Activated T-helper 1 cell treated with Interleukin-2 at 50 U/mL for 16 hours (primary cell): ENCODE data around the gene SGPP2.
"Not testable (repeated sequence)": the region's sequence is repeated elsewhere in the genome, so short reads cannot be mapped to it uniquely, and the experiment has no call there.

ENCODE experiments used
- DNase-seq: peaks from one replicate; pipeline ENCODE4 v3.0.0-alpha.2; 2020; ENCODE audit warnings: low read depth

SGPP2 gene

GRCh38 chr2:222427646-222428301 is 3.4 kb downstream of the SGPP2 start:
- DNase-seq, result no peak

- DNase-seq, result no peak
Observed at GRCh38 chr2:222430071-222430470, 5.7 kb downstream of the SGPP2 start.

DNA sequence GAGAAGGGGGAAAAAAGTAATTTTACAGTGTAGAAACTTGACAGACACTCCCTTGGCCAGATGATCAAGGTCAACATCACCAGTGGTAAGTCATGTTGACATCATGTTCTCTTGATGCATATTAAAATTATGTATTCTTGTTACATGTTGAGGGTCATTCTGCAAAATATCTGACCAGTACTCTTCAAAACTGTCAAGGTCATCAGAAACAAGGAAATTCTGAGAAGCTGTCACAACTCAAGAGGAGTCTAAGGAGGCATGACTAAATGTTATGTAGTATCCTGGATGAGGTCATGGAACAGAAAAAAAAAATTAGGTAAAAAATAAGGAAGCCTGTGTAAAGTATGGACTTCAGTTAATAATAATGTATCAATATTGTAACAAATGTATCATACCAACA is 6.3 kb downstream of the SGPP2 start:
- no peak for DNase-seq

GRCh38 chr2:222431869-222432268 is 7.5 kb downstream of the SGPP2 start:
- DNase-seq, result no peak

GRCh38 chr2:222433332-222434173 is 9.2 kb downstream of the SGPP2 start:
- DNase-seq, result no peak

DNA sequence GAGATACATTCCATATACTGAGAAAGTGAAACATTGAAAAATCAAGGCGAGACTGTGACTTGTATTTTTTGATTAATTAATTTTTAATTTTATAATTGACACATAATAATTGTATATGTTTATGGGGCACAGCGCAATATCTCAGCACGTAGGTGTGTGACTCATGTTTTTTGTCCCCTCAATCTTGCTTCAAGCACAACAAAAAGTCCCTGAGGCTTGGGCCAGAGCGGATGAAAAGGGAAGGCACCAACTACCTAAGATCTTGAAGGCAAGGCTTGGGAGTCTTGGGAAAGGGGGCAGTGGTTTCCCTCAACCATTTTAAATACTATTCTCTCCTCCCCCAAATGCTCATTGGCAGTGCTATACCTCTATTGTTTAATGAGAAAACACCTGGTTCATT is 9.9 kb downstream of the SGPP2 start:
- DNase-seq, result no peak

- DNase-seq, result not testable (repeated sequence)
Observed at GRCh38 chr2:222435400-222436039, 11.2 kb downstream of the SGPP2 start.

- DNase-seq, result no peak
Observed at GRCh38 chr2:222436040-222436413, 11.7 kb downstream of the SGPP2 start.

DNA sequence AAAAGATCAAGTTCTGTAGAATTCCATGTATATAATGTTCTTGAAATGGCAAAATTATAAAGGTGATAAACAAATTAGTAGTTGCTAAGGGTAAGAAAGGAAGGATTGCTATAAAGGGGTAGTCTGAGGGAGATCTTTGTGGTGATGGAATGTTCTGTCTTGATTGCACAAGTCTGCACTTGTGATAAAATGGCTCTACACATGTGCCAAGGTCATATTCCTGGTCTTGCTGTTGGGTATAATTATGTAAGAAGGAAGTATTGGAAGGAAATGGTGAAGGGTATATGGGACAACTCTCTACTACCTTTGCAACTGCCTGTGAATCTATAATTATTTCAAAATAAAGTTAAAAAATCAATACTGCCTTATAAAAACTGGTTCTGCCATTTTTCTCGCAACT is 15.3 kb downstream of the SGPP2 start:
- no peak for DNase-seq

DNA sequence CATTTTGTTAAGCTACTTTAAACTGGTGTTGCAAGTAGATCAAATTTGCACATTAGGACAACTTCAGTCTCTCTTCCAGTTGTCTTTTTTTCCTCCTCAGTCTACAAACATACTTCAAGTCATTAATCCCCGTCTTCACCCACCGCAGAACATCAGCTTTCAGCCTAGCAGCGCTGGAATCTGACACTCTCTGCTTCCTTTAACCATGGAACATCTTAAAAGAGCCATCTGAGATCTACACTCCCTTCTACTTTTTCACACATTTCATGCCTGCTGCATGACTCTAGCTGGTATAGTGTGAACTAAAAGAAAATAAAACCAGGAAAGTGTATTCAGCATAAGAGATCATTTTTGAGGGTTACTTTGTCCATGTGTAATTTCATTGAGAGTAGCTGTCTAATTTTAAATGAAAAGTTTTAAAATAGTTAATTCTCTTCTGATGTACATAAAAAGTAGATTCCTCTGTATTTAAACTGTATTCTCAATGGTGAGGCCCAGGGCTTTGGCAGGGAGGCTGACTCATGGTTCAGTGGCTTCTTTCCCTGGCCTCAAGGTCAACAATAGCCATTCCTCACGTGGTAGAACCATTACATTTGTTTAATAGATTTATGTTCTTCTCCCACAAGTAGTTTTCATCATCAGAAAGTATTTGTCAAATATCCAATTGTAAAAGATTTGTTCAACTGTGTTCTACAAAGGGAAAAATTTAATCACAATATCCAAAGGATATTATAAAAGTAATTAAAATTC is 16.5 kb downstream of the SGPP2 start:
- no peak for DNase-seq

- no peak for DNase-seq
Observed at GRCh38 chr2:222442665-222443064, 18.3 kb downstream of the SGPP2 start.

- DNase-seq, result no peak
Observed at GRCh38 chr2:222445227-222445626, 20.9 kb downstream of the SGPP2 start.

DNA sequence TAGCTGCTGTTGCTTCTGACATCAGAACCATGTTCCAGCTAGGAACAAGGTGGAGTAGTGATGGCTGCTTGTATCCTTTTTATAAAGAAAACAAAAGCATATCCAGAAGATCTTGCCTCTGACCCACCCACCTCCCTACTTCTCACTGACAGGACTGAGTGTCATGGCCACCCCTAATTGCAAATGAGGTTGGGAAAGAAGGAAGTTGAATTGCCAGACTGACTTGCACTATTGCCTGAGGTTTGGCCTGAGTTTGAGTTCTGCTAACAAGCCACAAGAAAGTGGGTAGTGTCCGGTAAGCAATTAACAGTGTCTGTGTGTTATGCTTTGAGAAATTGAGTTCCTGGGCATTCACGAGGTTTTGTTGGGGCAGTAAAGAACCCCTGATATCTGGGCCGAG is 22.8 kb downstream of the SGPP2 start:
- DNase-seq, result no peak

DNA sequence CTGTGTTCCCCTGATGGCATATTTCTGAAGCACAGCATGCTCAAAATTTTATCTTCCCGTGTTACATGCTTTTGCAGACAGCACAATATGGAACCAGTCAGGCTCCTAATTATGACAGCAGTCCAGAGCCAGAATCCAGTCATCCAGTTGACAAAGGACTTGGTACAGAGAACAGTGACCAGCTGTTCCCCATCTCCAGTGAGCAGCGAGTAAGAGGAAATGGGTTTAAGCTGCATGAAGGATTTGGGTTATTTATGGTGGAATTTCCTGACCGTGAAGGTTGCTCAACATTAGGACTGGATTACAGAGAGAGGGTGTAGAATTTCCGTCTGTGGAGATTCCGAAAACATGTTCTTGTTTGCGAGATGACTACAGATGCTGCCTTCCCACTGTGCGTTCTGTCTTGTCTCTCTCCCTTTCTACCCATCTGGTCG is 24.4 kb downstream of the SGPP2 start:
- no peak for DNase-seq

GRCh38 chr2:222450021-222450420 is 25.7 kb downstream of the SGPP2 start:
- no peak for DNase-seq

DNA sequence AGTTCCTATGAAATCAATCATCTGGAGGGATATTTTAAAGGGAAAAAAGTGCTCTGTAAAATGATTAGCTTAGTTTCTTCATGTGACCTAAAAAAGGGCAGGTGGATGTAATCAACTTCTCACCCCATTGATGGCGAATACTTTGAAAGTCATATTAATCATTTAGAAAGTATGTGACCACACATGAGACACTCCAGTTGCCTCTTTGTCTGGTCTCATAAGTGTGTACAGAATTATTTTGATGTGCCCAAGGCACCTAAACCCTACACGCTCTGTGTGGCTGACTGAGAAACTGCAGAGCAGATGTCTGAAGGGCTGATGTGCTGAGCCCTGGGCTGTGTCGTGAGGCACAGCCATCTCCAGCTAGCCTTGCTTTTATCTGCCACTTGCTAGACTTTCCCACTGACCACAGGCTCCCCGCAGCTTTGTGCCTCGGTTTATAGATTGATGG is 26.9 kb downstream of the SGPP2 start:
- DNase-seq, result no peak

GRCh38 chr2:222452422-222452950 is 28.1 kb downstream of the SGPP2 start:
- no peak for DNase-seq

DNA sequence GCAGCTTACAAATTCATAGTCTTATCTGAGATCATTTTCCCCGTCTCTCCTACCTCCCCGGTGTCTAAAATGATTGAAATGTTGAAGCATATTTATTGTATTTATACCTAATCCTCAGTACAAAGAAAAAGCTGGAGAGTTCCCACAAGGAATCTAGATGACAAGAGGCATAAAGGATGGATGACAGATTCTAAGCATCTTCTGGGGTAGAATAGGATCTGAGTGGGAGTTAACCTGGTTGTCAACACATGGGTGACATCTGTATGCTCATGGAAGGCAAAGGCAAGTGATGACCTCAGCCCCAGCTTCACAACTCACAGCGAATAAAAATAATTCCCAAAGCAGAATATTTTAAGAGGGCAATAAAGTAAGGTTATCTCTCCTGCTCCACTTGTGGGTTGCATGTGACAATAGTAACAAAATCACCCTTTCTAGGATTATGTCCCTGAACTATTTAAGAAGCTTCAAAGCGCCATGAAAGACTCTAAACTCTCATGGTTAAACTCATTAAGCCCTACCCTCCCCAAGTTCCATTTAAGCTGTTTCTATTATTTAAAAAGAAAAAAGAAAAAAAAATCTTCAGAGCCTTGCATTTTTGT is 32.2 kb downstream of the SGPP2 start:
- DNase-seq, result no peak

GRCh38 chr2:222459983-222460382 is 35.6 kb downstream of the SGPP2 start:
- DNase-seq, result no peak

- DNase-seq, result no peak
Observed at GRCh38 chr2:222465746-222466145, 41.4 kb downstream of the SGPP2 start.

DNA sequence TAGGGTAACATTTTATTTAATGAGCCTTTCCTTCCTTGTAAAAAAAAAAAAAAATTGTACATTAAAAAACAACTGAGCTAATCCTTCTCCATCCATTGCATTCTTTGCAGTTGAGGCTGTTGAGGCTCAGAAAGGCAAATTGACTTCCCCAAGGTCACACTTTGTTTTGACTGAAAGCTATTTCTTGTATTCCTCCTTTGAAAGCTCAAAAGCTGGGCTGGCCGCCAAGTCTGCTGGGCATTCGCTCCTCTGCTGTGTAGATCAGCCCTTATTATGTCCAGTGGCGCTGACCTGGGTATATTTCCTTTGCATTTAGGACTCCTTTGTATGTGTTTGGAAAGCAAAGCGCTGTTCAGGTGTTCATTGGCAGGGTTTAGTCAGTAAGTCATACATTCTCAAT is 44.0 kb downstream of the SGPP2 start:
- DNase-seq, result no peak
